ENCODE data around the gene SSTR3.

Gene SSTR3

DNA sequence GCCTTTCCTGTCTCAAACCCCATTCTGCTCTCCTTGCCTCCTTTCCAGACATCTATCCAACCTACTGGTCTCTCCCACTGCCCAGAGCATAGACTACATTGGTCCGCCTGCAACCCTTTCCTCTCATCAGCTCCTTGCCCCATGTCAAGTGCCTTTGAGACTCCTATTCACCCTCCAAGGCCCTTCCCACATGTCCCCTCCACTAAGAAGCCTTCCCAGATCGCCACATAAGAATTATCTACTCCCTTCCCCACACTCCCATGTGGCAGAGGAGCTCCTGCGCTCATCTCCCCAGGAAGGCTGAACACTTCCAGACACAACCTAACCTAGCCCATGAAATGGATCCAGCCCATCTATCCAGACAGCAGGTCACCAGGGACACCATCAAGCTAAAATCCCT, 34.5 kb downstream of the SSTR3 start:
- Histone ChIP-seq H3K79me2 (ENCODE audit: control insufficient read depth, insufficient read depth, low read length) (no peaks in the 10 kb centered on the region), H4K8ac (ENCODE audit: low read depth, low read length) (no peak overlapping the region), H3K56ac (ENCODE audit: low read length) (no peak overlapping the region), H3K4me2 (ENCODE audit: low read length) (no peak overlapping the region), H3K36me3 (ENCODE audit: control insufficient read depth, insufficient read depth, low read length) (no peaks in the 10 kb centered on the region), H3K23ac (ENCODE audit: low read length) (no peak overlapping the region), H3K4ac (ENCODE audit: low read depth, low read length) (no peak overlapping the region), H3K9ac (ENCODE audit: low read length) (no peak overlapping the region), H3K27me3 (ENCODE audit: insufficient read depth, low read length, poor library complexity) (no peaks in the 10 kb centered on the region), H2AK5ac (ENCODE audit: low read length) (peak overlapping the region; percentile 34), H2BK120ac (ENCODE audit: low read depth, low read length) (no peak overlapping the region), H3K4me3 (ENCODE audit: low read length) (no peak overlapping the region), H3K18ac (ENCODE audit: low read length) (no peak overlapping the region), H3K27ac (ENCODE audit: low read depth, low read length) (no peak overlapping the region), H3K4me1 (ENCODE audit: control insufficient read depth, low read depth, low read length) (no peaks in the 10 kb centered on the region), H2BK5ac (ENCODE audit: low read length) (no peak overlapping the region), H2BK15ac (replicated peaks; ENCODE audit: low read depth) (no peak overlapping the region), H3K79me1 (ENCODE audit: low read length) (no peaks in the 10 kb centered on the region), H4K5ac (ENCODE audit: low read length) (no peak overlapping the region)
- no CpG with 5 or more reads among the region's 3 CpGs for WGBS (ENCODE audit: extremely low coverage, insufficient coverage, low lambda C conversion rate)
- no peak for DNase-seq

- no peak overlapping the region for H3K4me3 ChIP-seq (ENCODE audit: low read length)
- H3K56ac ChIP-seq (ENCODE audit: low read length) = no peak overlapping the region
- no peaks in the 10 kb centered on the region for H3K27me3 ChIP-seq (ENCODE audit: insufficient read depth, low read length, poor library complexity)
- no peak overlapping the region for H2AK5ac ChIP-seq (ENCODE audit: low read length)
- H3K36me3 ChIP-seq (ENCODE audit: control insufficient read depth, insufficient read depth, low read length) = no peaks in the 10 kb centered on the region
- H3K9ac ChIP-seq (ENCODE audit: low read length) = no peak overlapping the region
- no peak overlapping the region for H3K27ac ChIP-seq (ENCODE audit: low read depth, low read length)
- H3K4me1 ChIP-seq (ENCODE audit: control insufficient read depth, low read depth, low read length) = no peaks in the 10 kb centered on the region
- H4K5ac ChIP-seq (ENCODE audit: low read length) = no peak overlapping the region
- no peak overlapping the region for H3K18ac ChIP-seq (ENCODE audit: low read length)
- no CpG with 5 or more reads among the region's 5 CpGs for WGBS (ENCODE audit: extremely low coverage, insufficient coverage, low lambda C conversion rate)
- H3K79me2 ChIP-seq (ENCODE audit: control insufficient read depth, insufficient read depth, low read length) = no peaks in the 10 kb centered on the region
- no peak overlapping the region for H3K4ac ChIP-seq (ENCODE audit: low read depth, low read length)
- H3K79me1 ChIP-seq (ENCODE audit: low read length) = no peaks in the 10 kb centered on the region
- H2BK5ac ChIP-seq (ENCODE audit: low read length) = no peak overlapping the region
- H2BK120ac ChIP-seq (ENCODE audit: low read depth, low read length) = no peak overlapping the region
- H4K8ac ChIP-seq (ENCODE audit: low read depth, low read length) = no peak overlapping the region
- no peak overlapping the region for H2BK15ac ChIP-seq (replicated peaks; ENCODE audit: low read depth)
- H3K4me2 ChIP-seq (ENCODE audit: low read length) = no peak overlapping the region
- DNase-seq = no peak
- no peak overlapping the region for H3K23ac ChIP-seq (ENCODE audit: low read length)
Observed at GRCh38 chr22:37177221-37177620, 35.1 kb downstream of the SSTR3 start.

- no CpG with 5 or more reads among the region's 23 CpGs for WGBS (ENCODE audit: extremely low coverage, insufficient coverage, low lambda C conversion rate)
- Histone ChIP-seq H3K79me1 (ENCODE audit: low read length) (no peaks in the 10 kb centered on the region), H3K27me3 (ENCODE audit: insufficient read depth, low read length, poor library complexity) (no peaks in the 10 kb centered on the region), H4K8ac (ENCODE audit: low read depth, low read length) (no peak overlapping the region), H3K56ac (ENCODE audit: low read length) (no peak overlapping the region), H2BK5ac (ENCODE audit: low read length) (no peak overlapping the region), H3K23ac (ENCODE audit: low read length) (no peak overlapping the region), H3K27ac (ENCODE audit: low read depth, low read length) (no peak overlapping the region), H3K4ac (ENCODE audit: low read depth, low read length) (no peak overlapping the region), H3K79me2 (ENCODE audit: control insufficient read depth, insufficient read depth, low read length) (no peaks in the 10 kb centered on the region), H4K5ac (ENCODE audit: low read length) (no peak overlapping the region), H3K4me3 (ENCODE audit: low read length) (no peak overlapping the region), H3K4me2 (ENCODE audit: low read length) (no peak overlapping the region), H2BK120ac (ENCODE audit: low read depth, low read length) (no peak overlapping the region), H3K9ac (ENCODE audit: low read length) (no peak overlapping the region), H3K36me3 (ENCODE audit: control insufficient read depth, insufficient read depth, low read length) (no peaks in the 10 kb centered on the region), H2BK15ac (replicated peaks; ENCODE audit: low read depth) (no peak overlapping the region), H2AK5ac (ENCODE audit: low read length) (no peak overlapping the region), H3K4me1 (ENCODE audit: control insufficient read depth, low read depth, low read length) (no peaks in the 10 kb centered on the region), H3K18ac (ENCODE audit: low read length) (no peak overlapping the region)
- no peak for DNase-seq
Observed at GRCh38 chr22:37176464-37177061, 35.7 kb downstream of the SSTR3 start.

GRCh38 chr22:37175414-37176281, 36.6 kb downstream of the SSTR3 start:
- Histone ChIP-seq H2AK5ac (ENCODE audit: low read length) (no peak overlapping the region), H3K23ac (ENCODE audit: low read length) (no peak overlapping the region), H3K9ac (ENCODE audit: low read length) (no peak overlapping the region), H3K79me1 (ENCODE audit: low read length) (no peaks in the 10 kb centered on the region), H3K4ac (ENCODE audit: low read depth, low read length) (no peak overlapping the region), H3K56ac (ENCODE audit: low read length) (peak overlapping the region; percentile 17), H3K36me3 (ENCODE audit: control insufficient read depth, insufficient read depth, low read length) (no peaks in the 10 kb centered on the region), H2BK5ac (ENCODE audit: low read length) (no peak overlapping the region), H3K4me3 (ENCODE audit: low read length) (no peak overlapping the region), H3K4me2 (ENCODE audit: low read length) (no peak overlapping the region), H2BK120ac (ENCODE audit: low read depth, low read length) (no peak overlapping the region), H3K79me2 (ENCODE audit: control insufficient read depth, insufficient read depth, low read length) (no peaks in the 10 kb centered on the region), H3K27ac (ENCODE audit: low read depth, low read length) (no peak overlapping the region), H4K5ac (ENCODE audit: low read length) (no peak overlapping the region), H4K8ac (ENCODE audit: low read depth, low read length) (no peak overlapping the region), H3K4me1 (ENCODE audit: control insufficient read depth, low read depth, low read length) (no peaks in the 10 kb centered on the region), H3K18ac (ENCODE audit: low read length) (no peak overlapping the region), H2BK15ac (replicated peaks; ENCODE audit: low read depth) (no peak overlapping the region), H3K27me3 (ENCODE audit: insufficient read depth, low read length, poor library complexity) (no peaks in the 10 kb centered on the region)
- no peak for DNase-seq
- WGBS (ENCODE audit: extremely low coverage, insufficient coverage, low lambda C conversion rate) = no CpG with 5 or more reads among the region's 18 CpGs

- Histone ChIP-seq H3K9ac (ENCODE audit: low read length) (no peak overlapping the region), H4K8ac (ENCODE audit: low read depth, low read length) (no peak overlapping the region), H2AK5ac (ENCODE audit: low read length) (no peak overlapping the region), H3K56ac (ENCODE audit: low read length) (no peak overlapping the region), H3K4ac (ENCODE audit: low read depth, low read length) (no peak overlapping the region), H2BK15ac (replicated peaks; ENCODE audit: low read depth) (no peak overlapping the region), H2BK120ac (ENCODE audit: low read depth, low read length) (no peak overlapping the region), H3K27ac (ENCODE audit: low read depth, low read length) (no peak overlapping the region), H3K36me3 (ENCODE audit: control insufficient read depth, insufficient read depth, low read length) (no peaks in the 10 kb centered on the region), H3K4me1 (ENCODE audit: control insufficient read depth, low read depth, low read length) (no peaks in the 10 kb centered on the region), H4K5ac (ENCODE audit: low read length) (no peak overlapping the region), H3K4me3 (ENCODE audit: low read length) (no peak overlapping the region), H3K4me2 (ENCODE audit: low read length) (no peak overlapping the region), H3K23ac (ENCODE audit: low read length) (no peak overlapping the region), H3K18ac (ENCODE audit: low read length) (no peak overlapping the region), H3K79me1 (ENCODE audit: low read length) (no peaks in the 10 kb centered on the region), H3K27me3 (ENCODE audit: insufficient read depth, low read length, poor library complexity) (no peaks in the 10 kb centered on the region), H3K79me2 (ENCODE audit: control insufficient read depth, insufficient read depth, low read length) (no peaks in the 10 kb centered on the region), H2BK5ac (ENCODE audit: low read length) (no peak overlapping the region)
- WGBS (ENCODE audit: extremely low coverage, insufficient coverage, low lambda C conversion rate) = no CpG with 5 or more reads among the region's 9 CpGs
- DNase-seq = no peak
Observed at GRCh38 chr22:37174964-37175363, 37.3 kb downstream of the SSTR3 start.
